HepG2 (cell line): ENCODE data around the gene FAM20A. TPM values are rescaled to one million over a fixed set of nuclear protein-coding genes. Genes with fewer than 3 reads are reported as not detected.

ENCODE experiments used
- ASH2L ChIP-seq: fragments of 300-600, 200-600 bp; sonication (generic); IDR thresholded peaks from 2 replicates; pipeline ENCODE4 v1.7.0; 2017; ENCODE audit warnings: low read depth, mild to moderate bottlenecking, moderate library complexity, mixed read lengths, low read length; ENCODE audit not compliant: insufficient read length
- BRD4 ChIP-seq: sonication (generic); formaldehyde crosslinking; IDR thresholded peaks from 2 replicates; pipeline ENCODE4 v1.4.0; 2020; ENCODE audit warnings: missing genetic modification reagents
- HMGXB4 ChIP-seq, 2 experiments: sonication (generic) in 1 of 2; formaldehyde crosslinking in 1 of 2; IDR thresholded peaks; 2 replicates each; pipeline versions ENCODE4 v1.4.0 to v1.6.1; 2018 to 2020; ENCODE audit warnings: missing genetic modification reagents in 2 of 2, borderline replicate concordance in 1 of 2, low read depth in 1 of 2, mild to moderate bottlenecking in 1 of 2, missing biosample characterization in 1 of 2
- HNRNPK ChIP-seq: fragments of 200-400 bp; formaldehyde crosslinking; IDR thresholded peaks from 2 replicates; pipeline ENCODE4 v1.6.1; 2018; ENCODE audit warnings: low read length, low read depth, moderate library complexity, mild to moderate bottlenecking; ENCODE audit not compliant: poor library complexity, severe bottlenecking
- IRF1 ChIP-seq: sonication (generic); formaldehyde crosslinking; IDR thresholded peaks from 2 replicates; pipeline ENCODE4 v1.4.0; 2020; ENCODE audit warnings: low read depth, mild to moderate bottlenecking, missing genetic modification reagents
- LCORL ChIP-seq, 2 experiments: fragments of 450-650 bp in 1 of 2; sonication (generic) in 1 of 2; formaldehyde crosslinking in 1 of 2; IDR thresholded peaks; 2 replicates each; pipeline versions ENCODE4 v1.5.0 to v1.6.1; 2017 to 2020; ENCODE audit warnings: antibody characterized with exemption in 1 of 2, missing genetic modification reagents in 1 of 2
- MTA3 ChIP-seq: sonication (generic); formaldehyde crosslinking; IDR thresholded peaks from 2 replicates; pipeline ENCODE4 v1.4.0; 2020; ENCODE audit warnings: missing genetic modification reagents
- PITX1 ChIP-seq: sonication (generic); formaldehyde crosslinking; IDR thresholded peaks from 2 replicates; pipeline ENCODE4 v1.5.1; 2020; ENCODE audit warnings: mild to moderate bottlenecking, missing genetic modification reagents
- RFX5 ChIP-seq: IDR thresholded peaks from 2 replicates; pipeline ENCODE4 v1.6.1; 2011; ENCODE audit warnings: low read depth, low read length, improper control_type of control experiment
- SPEN ChIP-seq: sonication (generic); formaldehyde crosslinking; IDR thresholded peaks from 2 replicates; pipeline ENCODE4 v1.5.1; 2020; ENCODE audit warnings: low read depth, mild to moderate bottlenecking, missing genetic modification reagents
- THAP7 ChIP-seq: sonication (generic); formaldehyde crosslinking; IDR thresholded peaks from 2 replicates; pipeline ENCODE4 v1.8.1; 2023; ENCODE audit warnings: mild to moderate bottlenecking, missing genetic modification reagents
- TRIM24 ChIP-seq: sonication (generic); formaldehyde crosslinking; IDR thresholded peaks from 2 replicates; pipeline ENCODE4 v1.8.0; 2022; ENCODE audit warnings: mild to moderate bottlenecking, missing genetic modification reagents
- U2AF2 ChIP-seq: fragments of 200-400 bp; formaldehyde crosslinking; IDR thresholded peaks from 2 replicates; pipeline ENCODE4 v1.6.1; 2017; ENCODE audit warnings: low read depth, mild to moderate bottlenecking, low read length
- ZFY ChIP-seq: sonication (generic); formaldehyde crosslinking; IDR thresholded peaks from 2 replicates; pipeline ENCODE4 v1.4.0; 2020; ENCODE audit warnings: missing genetic modification reagents
- ZKSCAN8 ChIP-seq: IDR thresholded peaks from 2 replicates; pipeline ENCODE4 v1.6.1; 2016; ENCODE audit warnings: borderline replicate concordance, missing genetic modification reagents, missing compliant biosample characterization
- ZNF253 ChIP-seq: sonication (generic); formaldehyde crosslinking; IDR thresholded peaks from 2 replicates; pipeline ENCODE4 v1.8.0; 2022; ENCODE audit warnings: mild to moderate bottlenecking, missing genetic modification reagents, borderline replicate concordance
- ZNF296 ChIP-seq: sonication (generic); formaldehyde crosslinking; conservative IDR thresholded peaks from 2 replicates; pipeline ENCODE4 v1.5.0; 2020; ENCODE audit warnings: mild to moderate bottlenecking, missing genetic modification reagents
- ZNF580 ChIP-seq: IDR thresholded peaks from 2 replicates; pipeline ENCODE4 v1.6.1; 2016; ENCODE audit warnings: low read depth, borderline replicate concordance
- ZNF616 ChIP-seq: sonication (generic); formaldehyde crosslinking; IDR thresholded peaks from 2 replicates; pipeline ENCODE4 v1.5.0; 2020; ENCODE audit warnings: low read depth, mild to moderate bottlenecking, missing genetic modification reagents
- ZSCAN31 ChIP-seq: sonication (generic); formaldehyde crosslinking; IDR thresholded peaks from 2 replicates; pipeline ENCODE4 v1.5.0; 2020; ENCODE audit warnings: low read depth, mild to moderate bottlenecking, missing genetic modification reagents
- polyA plus RNA-seq, 8 experiments: library from polyadenylated mRNA; depleted of rRNA in 3 of 8; stranded (reverse) in 7 of 8; unstranded in 1 of 8; fragments of >200 nt; fragmentation: Illumina TruSeq in 4 of 8; extraction: Trizol in 4 of 8; gene quantifications; 2 replicates each; pipeline versions ENCODE4 v1.2.1 to v1.2.3, GENCODE V29; 2011 to 2016; ENCODE audit warnings: low read depth in 4 of 8, missing spikeins in 1 of 8, mixed read lengths in 1 of 8; ENCODE audit not compliant: insufficient read depth in 1 of 8
- total RNA-seq, 5 experiments: library from RNA; depleted of rRNA; stranded (reverse); fragments of >200 nt; fragmentation: Illumina TruSeq; extraction: Trizol; gene quantifications; 2 replicates each; pipeline ENCODE4 v1.2.3, GENCODE V29; 2016; ENCODE audit warnings: low read depth in 1 of 5
- TF ChIP-seq, protein P1 (sequence below): sonication (generic); formaldehyde crosslinking; IDR thresholded peaks from 2 replicates; pipeline ENCODE4 v1.5.1; 2020; ENCODE audit warnings: missing genetic modification reagents, mild to moderate bottlenecking, borderline replicate concordance
- TF ChIP-seq, protein P2 (sequence below): IDR thresholded peaks from 2 replicates; pipeline ENCODE4 v1.6.1; 2012; ENCODE audit warnings: inconsistent platforms

FAM20A gene
- total and polyA plus RNA-seq, 2 of the 13 experiments (the other 11 are each of a cell fraction or from before 2014, with no cell fraction given) = 9.3 to 20.7 TPM

- TF ChIP-seq ZKSCAN8 (CRISPR knock-in tag) (no peak), HMGXB4 (CRISPR knock-in tag; IDR thresholded peaks at IDR 0.05; ENCODE audit: borderline replicate concordance in 1 of 2, low read depth in 1 of 2) (peak in 1 of 2 experiments; percentile 49; a peak in 3 of 4 replicates), RFX5 (peak; percentile 86), ZNF616 (CRISPR knock-in tag) (0 out of 2 replicates have a peak, but pooled peaks have one; percentile 37), SPEN (CRISPR knock-in tag) (peak; percentile 69), LCORL (IDR thresholded peaks at IDR 0.05) (no peak), LCORL (CRISPR knock-in tag; IDR thresholded peaks at IDR 0.05) (0 out of 2 replicates have a peak, but pooled peaks have one; percentile 32), U2AF2 (peak; percentile 97), TRIM24 (0 out of 2 replicates have a peak, but pooled peaks have one; percentile 18), ZFY (CRISPR knock-in tag) (peak; percentile 86), IRF1 (CRISPR knock-in tag) (no peak), BRD4 (CRISPR knock-in tag) (peak; percentile 83), ZNF580 (CRISPR knock-in tag) (no peak; the same call in 1 of the 2 replicates), ZNF296 (CRISPR knock-in tag) (no peak), THAP7 (0 out of 2 replicates have a peak, but pooled peaks have one; percentile 9), MTA3 (no peak), HNRNPK (peak; percentile 68), ZSCAN31 (CRISPR knock-in tag) (no peak), ZNF253 (CRISPR knock-in tag) (no peak), PITX1 (CRISPR knock-in tag) (0 out of 2 replicates have a peak, but pooled peaks have one; percentile 57), ASH2L (no peak)
- TF ChIP-seq, protein P1, sequence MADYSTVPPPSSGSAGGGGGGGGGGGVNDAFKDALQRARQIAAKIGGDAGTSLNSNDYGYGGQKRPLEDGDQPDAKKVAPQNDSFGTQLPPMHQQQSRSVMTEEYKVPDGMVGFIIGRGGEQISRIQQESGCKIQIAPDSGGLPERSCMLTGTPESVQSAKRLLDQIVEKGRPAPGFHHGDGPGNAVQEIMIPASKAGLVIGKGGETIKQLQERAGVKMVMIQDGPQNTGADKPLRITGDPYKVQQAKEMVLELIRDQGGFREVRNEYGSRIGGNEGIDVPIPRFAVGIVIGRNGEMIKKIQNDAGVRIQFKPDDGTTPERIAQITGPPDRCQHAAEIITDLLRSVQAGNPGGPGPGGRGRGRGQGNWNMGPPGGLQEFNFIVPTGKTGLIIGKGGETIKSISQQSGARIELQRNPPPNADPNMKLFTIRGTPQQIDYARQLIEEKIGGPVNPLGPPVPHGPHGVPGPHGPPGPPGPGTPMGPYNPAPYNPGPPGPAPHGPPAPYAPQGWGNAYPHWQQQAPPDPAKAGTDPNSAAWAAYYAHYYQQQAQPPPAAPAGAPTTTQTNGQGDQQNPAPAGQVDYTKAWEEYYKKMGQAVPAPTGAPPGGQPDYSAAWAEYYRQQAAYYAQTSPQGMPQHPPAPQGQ (CRISPR knock-in tag) = no peak
- TF ChIP-seq, protein P2, sequence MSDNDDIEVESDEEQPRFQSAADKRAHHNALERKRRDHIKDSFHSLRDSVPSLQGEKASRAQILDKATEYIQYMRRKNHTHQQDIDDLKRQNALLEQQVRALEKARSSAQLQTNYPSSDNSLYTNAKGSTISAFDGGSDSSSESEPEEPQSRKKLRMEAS = no peak
These were observed 88.8 kb downstream of the FAM20A start, which contains the start of gene PRKAR1A (continued) for GRCh38 chr17:68512247-68512959.
